ENCODE measurements around the gene SMCR8. TPM values are rescaled to one million over a fixed set of nuclear protein-coding genes. Genes with fewer than 3 reads are reported as not detected.
A peak's percentile ranks its signal among the peaks of the same experiment; 100 is the strongest.

The SMCR8 gene
- total RNA-seq, 1 donor from 2014 or later: 30.1 TPM

- intact Hi-C loops (cut with DNase I): no loop called here
- DNase-seq: peak; percentile 28
- no peak for TF ChIP-seq CTCF (IDR thresholded peaks at IDR 0.05)
- H3K27ac ChIP-seq: no peak overlapping the region
- H3K36me3 ChIP-seq: peaks cover 83% of the 10 kb centered on the region
- H3K4me3 ChIP-seq: no peak overlapping the region
- H3K4me1 ChIP-seq: peaks cover 57% of the 10 kb centered on the region
- ATAC-seq: no peak
- no peaks in the 10 kb centered on the region for H3K9me3 ChIP-seq
- no peaks in the 10 kb centered on the region for H3K27me3 ChIP-seq (ENCODE audit: low read depth)
Observed at GRCh38 chr17:18320301-18320700, 5.2 kb downstream of the SMCR8 start.

- intact Hi-C loops (cut with DNase I): no loop called here
- Histone ChIP-seq H3K36me3 (peaks cover 93% of the 10 kb centered on the region), H3K4me1 (peaks cover 52% of the 10 kb centered on the region), H3K27me3 (ENCODE audit: low read depth) (no peaks in the 10 kb centered on the region), H3K4me3 (no peak overlapping the region), H3K9me3 (no peaks in the 10 kb centered on the region), H3K27ac (no peak overlapping the region)
- TF ChIP-seq CTCF (IDR thresholded peaks at IDR 0.05): no peak
- ATAC-seq (no peak), DNase-seq (no peak)
Observed at GRCh38 chr17:18321309-18321708, 6.2 kb downstream of the SMCR8 start.

GRCh38 chr17:18322522-18322921 lies 7.4 kb downstream of the SMCR8 start:
- no peaks in the 10 kb centered on the region for H3K27me3 ChIP-seq (ENCODE audit: low read depth)
- intact Hi-C loops (cut with DNase I): no loop called here
- H3K9me3 ChIP-seq: no peaks in the 10 kb centered on the region
- H3K36me3 ChIP-seq: peaks cover 93% of the 10 kb centered on the region
- peaks cover 40% of the 10 kb centered on the region for H3K4me1 ChIP-seq
- no peak for TF ChIP-seq CTCF (IDR thresholded peaks at IDR 0.05)
- DNase-seq: no peak
- no peak overlapping the region for H3K4me3 ChIP-seq
- no peak overlapping the region for H3K27ac ChIP-seq
- no peak for ATAC-seq

GRCh38 chr17:18323007-18323406 lies 7.9 kb downstream of the SMCR8 start:
- ATAC-seq (no peak), DNase-seq (no peak)

GRCh38 chr17:18323507-18324139 lies 8.5 kb downstream of the SMCR8 start:
- Histone ChIP-seq H3K9me3 (no peaks in the 10 kb centered on the region), H3K27ac (no peak overlapping the region), H3K4me1 (peaks cover 28% of the 10 kb centered on the region), H3K36me3 (peaks cover 94% of the 10 kb centered on the region), H3K27me3 (ENCODE audit: low read depth) (no peaks in the 10 kb centered on the region), H3K4me3 (no peak overlapping the region)
- intact Hi-C loops (cut with DNase I): no loop called here
- ATAC-seq: no peak
- no peak for DNase-seq
- no peak for TF ChIP-seq CTCF (IDR thresholded peaks at IDR 0.05)

More at GRCh38 chr17:18323007-18323406, 7.9 kb downstream of the SMCR8 start:
- peaks cover 35% of the 10 kb centered on the region for H3K4me1 ChIP-seq
- H3K9me3 ChIP-seq: no peaks in the 10 kb centered on the region
- intact Hi-C loops (cut with DNase I): no loop called here
- no peak overlapping the region for H3K27ac ChIP-seq
- TF ChIP-seq CTCF (IDR thresholded peaks at IDR 0.05): no peak
- H3K36me3 ChIP-seq: peaks cover 93% of the 10 kb centered on the region
- no peak overlapping the region for H3K4me3 ChIP-seq
- H3K27me3 ChIP-seq (ENCODE audit: low read depth): no peaks in the 10 kb centered on the region

All from lower lobe of right lung (tissue), 2 donors.